ENCODE data around the gene VPS35. TPM values are rescaled to one million over a fixed set of nuclear protein-coding genes. Genes with fewer than 3 reads are reported as not detected.
"Not testable (repeated sequence)": the region's sequence is repeated elsewhere in the genome, so short reads cannot be mapped to it uniquely, and the experiment has no call there.

VPS35 gene
- total and polyA plus RNA-seq, 9 donors, result 27.6 to 92.0 (median 72.8) TPM

- Histone ChIP-seq H3K9me3 (no peaks in the 10 kb centered on the region), H3K4me1 (ENCODE audit: insufficient read depth) (peaks cover 6% of the 10 kb centered on the region), H3K27me3 (no peaks in the 10 kb centered on the region), H3K36me3 (no peaks in the 10 kb centered on the region), H3K27ac (no peak overlapping the region), H3K4me3 (no peak overlapping the region)
- no peak for DNase-seq
- 73 to 79% (median 74%) methylated on average over 9 of the region's 9 CpGs for WGBS, 3 donors
- TF ChIP-seq CTCF (IDR thresholded peaks at IDR 0.05) (no peak), POLR2A (IDR thresholded peaks at IDR 0.05) (no peak), EP300 (IDR thresholded peaks at IDR 0.05) (no peak)
- intact Hi-C loops (cut with DNase I), result loop anchor here in 2 of 4 donors (5.0 to 10.0 kb wide), 2 partner anchors 237 to 285 kb away; partner anchors contain the start of gene DNAJA2 (in 1 of the 2)
Measured at GRCh38 chr16:46687486-46687885, 1.5 kb downstream of the VPS35 start.

GRCh38 chr16:46686815-46687473 lies 2.0 kb downstream of the VPS35 start:
- H3K9me3 ChIP-seq, result no peaks in the 10 kb centered on the region
- no peaks in the 10 kb centered on the region for H3K27me3 ChIP-seq
- 53 to 58% (median 58%) methylated on average over 5 of the region's 5 CpGs for WGBS, 3 donors
- H3K36me3 ChIP-seq, result no peaks in the 10 kb centered on the region
- peaks cover 6% of the 10 kb centered on the region for H3K4me1 ChIP-seq (ENCODE audit: insufficient read depth)
- DNase-seq, result no peak
- intact Hi-C loops (cut with DNase I), result loop anchor here in 2 of 4 donors (5.0 to 10.0 kb wide), 2 partner anchors 238 to 285 kb away; partner anchors contain the start of gene DNAJA2 (in 1 of the 2)
- H3K27ac ChIP-seq, result no peak overlapping the region
- H3K4me3 ChIP-seq, result no peak overlapping the region
- TF ChIP-seq CTCF (IDR thresholded peaks at IDR 0.05) (no peak), EP300 (IDR thresholded peaks at IDR 0.05) (no peak), POLR2A (IDR thresholded peaks at IDR 0.05) (no peak)

DNA sequence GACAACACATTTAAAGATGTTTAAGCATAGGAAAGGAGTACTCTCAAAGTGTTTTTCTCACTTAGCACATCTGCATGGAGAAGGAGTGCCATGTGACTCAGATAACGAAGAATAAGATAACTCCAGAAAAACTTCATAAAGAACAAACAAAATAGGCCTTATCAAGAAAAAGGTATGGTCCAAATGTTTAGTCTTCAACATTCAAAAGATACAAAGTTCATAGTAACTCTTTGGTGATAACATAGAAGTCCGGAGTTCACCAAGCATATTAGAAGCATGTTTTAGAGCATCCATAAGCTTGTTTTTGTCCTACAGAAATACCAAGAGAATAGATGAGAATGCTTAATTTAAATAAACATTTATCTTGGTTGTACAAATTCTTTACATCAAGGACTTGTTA lies 7.1 kb downstream of the VPS35 start:
- not testable (repeated sequence) for H3K9me3 ChIP-seq; H3K36me3 ChIP-seq; H3K4me3 ChIP-seq; H3K4me1 ChIP-seq (ENCODE audit: insufficient read depth); DNase-seq; H3K27ac ChIP-seq; H3K27me3 ChIP-seq
- 53 to 67% (median 55%) methylated on average over 2 of the region's 2 CpGs for WGBS, 3 donors
- intact Hi-C loops (cut with DNase I), result loop anchor here in 1 of 4 donors (10.0 kb wide), 1 partner anchor 243 kb away; no protein-coding TSS in a partner anchor

GRCh38 chr16:46677943-46678342 lies 11.0 kb downstream of the VPS35 start:
- H3K36me3 ChIP-seq; H3K4me3 ChIP-seq; intact Hi-C loops (cut with DNase I); H3K27me3 ChIP-seq; H3K27ac ChIP-seq; H3K9me3 ChIP-seq; DNase-seq; H3K4me1 ChIP-seq (ENCODE audit: insufficient read depth): not testable (repeated sequence)
- WGBS, 3 donors, result 94 to 100% (median 97%) methylated on average over 1 of the region's 1 CpG

- Histone ChIP-seq H3K4me1 (ENCODE audit: insufficient read depth) (no peaks in the 10 kb centered on the region), H3K27ac (no peak overlapping the region), H3K27me3 (no peaks in the 10 kb centered on the region), H3K9me3 (no peaks in the 10 kb centered on the region), H3K4me3 (no peak overlapping the region), H3K36me3 (no peaks in the 10 kb centered on the region)
- TF ChIP-seq CTCF (IDR thresholded peaks at IDR 0.05) (no peak), EP300 (IDR thresholded peaks at IDR 0.05) (no peak), POLR2A (IDR thresholded peaks at IDR 0.05) (no peak)
- WGBS, 3 donors, result 41 to 52% (median 46%) methylated on average over 6 of the region's 6 CpGs
- no peak for DNase-seq
- intact Hi-C loops (cut with DNase I), result no loop called here
Measured at GRCh38 chr16:46673320-46674013, 15.5 kb downstream of the VPS35 start.

Measured in ovary (tissue), 9 donors.